HepG2 (cell line): ENCODE data around the gene RASL12. TPM values are rescaled to one million over a fixed set of nuclear protein-coding genes. Genes with fewer than 3 reads are reported as not detected.

Source experiments
- ARNT ChIP-seq: fragments of 450-650 bp; IDR thresholded peaks from 2 replicates; pipeline ENCODE4 v1.6.1; 2017
- CBFB ChIP-seq: sonication (generic); formaldehyde crosslinking; IDR thresholded peaks from 2 replicates; pipeline ENCODE4 v1.4.0; 2020; ENCODE audit warnings: missing genetic modification reagents
- CC2D1A ChIP-seq: sonication (generic); formaldehyde crosslinking; IDR thresholded peaks from 2 replicates; pipeline ENCODE4 v1.8.1; 2023; ENCODE audit warnings: mild to moderate bottlenecking, missing genetic modification reagents
- CEBPZ ChIP-seq: IDR thresholded peaks from 2 replicates; pipeline ENCODE4 v1.6.1; 2012; ENCODE audit warnings: low read length, improper control_type of control experiment
- CHCHD3 ChIP-seq: sonication (generic); formaldehyde crosslinking; IDR thresholded peaks from 2 replicates; pipeline ENCODE4 v1.8.0; 2022; ENCODE audit warnings: mild to moderate bottlenecking, missing genetic modification reagents, moderate library complexity
- CREBL2 ChIP-seq: sonication (generic); formaldehyde crosslinking; IDR thresholded peaks from 2 replicates; pipeline ENCODE4 v1.8.1; 2023; ENCODE audit warnings: missing genetic modification reagents, mild to moderate bottlenecking, borderline replicate concordance
- ELF4 ChIP-seq: sonication (generic); formaldehyde crosslinking; IDR thresholded peaks from 2 replicates; pipeline ENCODE4 v1.5.0; 2020; ENCODE audit warnings: missing genetic modification reagents, mild to moderate bottlenecking, moderate library complexity, borderline replicate concordance
- ETS1 ChIP-seq: sonication (generic); formaldehyde crosslinking; IDR thresholded peaks from 2 replicates; pipeline ENCODE4 v1.4.0; 2020; ENCODE audit warnings: missing genetic modification reagents
- FOXA1 ChIP-seq, 2 experiments: fragments of 450-650 bp in 1 of 2; sonication (generic) in 1 of 2; formaldehyde crosslinking in 1 of 2; IDR thresholded peaks; 2 replicates each; pipeline versions ENCODE4 v1.4.0 to v1.6.1; 2016 to 2020; ENCODE audit warnings: missing genetic modification reagents in 1 of 2
- HNRNPLL ChIP-seq: fragments of 200-400 bp; formaldehyde crosslinking; IDR thresholded peaks from 2 replicates; pipeline ENCODE4 v1.6.1; 2017; ENCODE audit warnings: mild to moderate bottlenecking, low read depth, low read length; ENCODE audit not compliant: poor library complexity, severe bottlenecking
- IRX3 ChIP-seq: sonication (generic); formaldehyde crosslinking; IDR thresholded peaks from 2 replicates; pipeline ENCODE4 v1.8.1; 2023; ENCODE audit warnings: mild to moderate bottlenecking, low read depth, missing genetic modification reagents, borderline replicate concordance
- JARID2 ChIP-seq: sonication (generic); formaldehyde crosslinking; IDR thresholded peaks from 2 replicates; pipeline ENCODE4 v1.8.1; 2023; ENCODE audit warnings: missing genetic modification reagents, inconsistent platforms; ENCODE audit not compliant: insufficient replicate concordance
- KDM5B ChIP-seq: sonication (generic); formaldehyde crosslinking; IDR thresholded peaks from 2 replicates; pipeline ENCODE4 v1.4.0; 2020; ENCODE audit warnings: missing genetic modification reagents, mild to moderate bottlenecking, borderline replicate concordance
- MBD4 ChIP-seq: IDR thresholded peaks from 2 replicates; pipeline ENCODE4 v1.6.1; 2012; ENCODE audit warnings: low read length, inconsistent platforms, borderline replicate concordance
- ONECUT2 ChIP-seq: sonication (generic); formaldehyde crosslinking; IDR thresholded peaks from 2 replicates; pipeline ENCODE4 v1.4.0; 2020; ENCODE audit warnings: missing genetic modification reagents
- PHF5A ChIP-seq: IDR thresholded peaks from one replicate; pipeline ENCODE4 v1.6.1; 2018; ENCODE audit warnings: low read depth, missing genetic modification reagents; ENCODE audit not compliant: unreplicated experiment
- SIN3A ChIP-seq: IDR thresholded peaks from 2 replicates; pipeline ENCODE4 v1.6.1; 2011; ENCODE audit warnings: low read depth, mild to moderate bottlenecking, control low read depth, low read length, borderline replicate concordance
- SMAD1 ChIP-seq: sonication (generic); formaldehyde crosslinking; IDR thresholded peaks from 2 replicates; pipeline ENCODE4 v1.4.0; 2020; ENCODE audit warnings: missing genetic modification reagents, low read depth, mild to moderate bottlenecking, borderline replicate concordance
- SRSF4 ChIP-seq: fragments of 200-400 bp; formaldehyde crosslinking; IDR thresholded peaks from one replicate; pipeline ENCODE4 v1.6.1; 2018; ENCODE audit warnings: mild to moderate bottlenecking, low read depth, low read length, moderate library complexity; ENCODE audit not compliant: poor library complexity, severe bottlenecking
- TBX3 ChIP-seq: fragments of 450-650 bp; IDR thresholded peaks from 2 replicates; pipeline ENCODE4 v1.6.1; 2017; ENCODE audit warnings: antibody characterized with exemption, mild to moderate bottlenecking, inconsistent platforms, borderline replicate concordance
- TGIF2 ChIP-seq: IDR thresholded peaks from 2 replicates; pipeline ENCODE4 v1.6.1; 2016; ENCODE audit warnings: control low read depth, missing compliant biosample characterization
- WIZ ChIP-seq: sonication (generic); formaldehyde crosslinking; IDR thresholded peaks from 2 replicates; pipeline ENCODE4 v1.5.1; 2020; ENCODE audit warnings: mild to moderate bottlenecking, missing genetic modification reagents
- ZNF205 ChIP-seq: IDR thresholded peaks from 2 replicates; pipeline ENCODE4 v1.6.1; 2018; ENCODE audit warnings: missing biosample characterization, missing genetic modification reagents
- ZNF367 ChIP-seq: sonication (generic); formaldehyde crosslinking; IDR thresholded peaks from 2 replicates; pipeline ENCODE4 v1.4.0; 2020; ENCODE audit warnings: missing genetic modification reagents, borderline replicate concordance
- ZNF484 ChIP-seq: sonication (generic); formaldehyde crosslinking; IDR thresholded peaks from 2 replicates; pipeline ENCODE4 v1.5.1; 2020; ENCODE audit warnings: mild to moderate bottlenecking, low read depth, missing genetic modification reagents, borderline replicate concordance
- polyA plus RNA-seq, 8 experiments: library from polyadenylated mRNA; depleted of rRNA in 3 of 8; stranded (reverse) in 7 of 8; unstranded in 1 of 8; fragments of >200 nt; fragmentation: Illumina TruSeq in 4 of 8; extraction: Trizol in 4 of 8; gene quantifications; 2 replicates each; pipeline versions ENCODE4 v1.2.1 to v1.2.3, GENCODE V29; 2011 to 2016; ENCODE audit warnings: low read depth in 4 of 8, missing spikeins in 1 of 8, mixed read lengths in 1 of 8; ENCODE audit not compliant: insufficient read depth in 1 of 8
- total RNA-seq, 5 experiments: library from RNA; depleted of rRNA; stranded (reverse); fragments of >200 nt; fragmentation: Illumina TruSeq; extraction: Trizol; gene quantifications; 2 replicates each; pipeline ENCODE4 v1.2.3, GENCODE V29; 2016; ENCODE audit warnings: low read depth in 1 of 5

RASL12 gene
- total and polyA plus RNA-seq, 2 of the 13 experiments (the other 11 are each of a cell fraction or from before 2014, with no cell fraction given) = 0.16 to 0.55 TPM

- TF ChIP-seq ELF4 (no peak), IRX3 (no peak), SRSF4 (no peak), ONECUT2 (CRISPR knock-in tag) (no peak), CC2D1A (CRISPR knock-in tag) (no peak), KDM5B (CRISPR knock-in tag) (peak; percentile 50; the same call in 1 of the 2 replicates), CEBPZ (no peak), SIN3A (peak; percentile 79; the same call in 1 of the 2 replicates), ZNF367 (CRISPR knock-in tag) (no peak), JARID2 (peak; percentile 41), TGIF2 (CRISPR knock-in tag) (peak; percentile 74), MBD4 (no peak; the same call in 1 of the 2 replicates), ARNT (no peak), FOXA1 (IDR thresholded peaks at IDR 0.05) (no peak), FOXA1 (CRISPR knock-in tag; IDR thresholded peaks at IDR 0.05) (peak; percentile 88), CREBL2 (0 out of 2 replicates have a peak, but pooled peaks have one; percentile 39), HNRNPLL (no peak), TBX3 (0 out of 2 replicates have a peak, but pooled peaks have one; percentile 54), ZNF484 (CRISPR knock-in tag) (no peak), WIZ (CRISPR knock-in tag) (no peak), CHCHD3 (CRISPR knock-in tag) (no peak), ZNF205 (CRISPR knock-in tag) (peak; percentile 74; the same call in 1 of the 2 replicates), ETS1 (CRISPR knock-in tag) (no peak), SMAD1 (no peak), CBFB (peak; percentile 56), PHF5A (peak; percentile 89)
Measured at GRCh38 chr15:65044724-65045481, 22.9 kb downstream of the RASL12 start, which contains the start of gene SLC51B (continued).
